Ectodermal cell (in vitro differentiated cells): ENCODE results near the gene HDAC3. TPM values are rescaled to one million over a fixed set of nuclear protein-coding genes. Genes with fewer than 3 reads are reported as not detected.

ENCODE experiments used
- H3K27ac ChIP-seq: 2 replicates; pipeline ENCODE4 v1.7.0; 2013; ENCODE audit warnings: mild to moderate bottlenecking, low read depth, low read length; ENCODE audit not compliant: insufficient read depth, poor library complexity, severe bottlenecking
- H3K27me3 ChIP-seq: 2 replicates; pipeline ENCODE4 v1.7.0; 2013; ENCODE audit warnings: mild to moderate bottlenecking, low read length; ENCODE audit not compliant: insufficient read depth, control insufficient read depth, poor library complexity, severe bottlenecking
- H3K36me3 ChIP-seq: one replicate; pipeline ENCODE4 v1.7.0; 2013; ENCODE audit warnings: low read length; ENCODE audit not compliant: control insufficient read depth, insufficient read depth
- H3K4me1 ChIP-seq: one replicate; pipeline ENCODE4 v1.7.0; 2013; ENCODE audit warnings: low read length; ENCODE audit not compliant: control insufficient read depth, insufficient read depth
- H3K4me3 ChIP-seq: 2 replicates; pipeline ENCODE4 v1.7.0; 2013; ENCODE audit warnings: low read depth, low read length, control low read depth; ENCODE audit not compliant: insufficient read depth
- H3K9me3 ChIP-seq: 2 replicates; pipeline ENCODE4 v1.7.0; 2013; ENCODE audit warnings: mild to moderate bottlenecking, low read length, moderate library complexity; ENCODE audit not compliant: control insufficient read depth
- WGBS, 2 experiments: methylation state at CpG; one replicate each; pipeline ENCODE4 v1.1.7; 2013; ENCODE audit warnings: missing lambda C conversion rate in 2 of 2; 5-methylcytosine and 5-hydroxymethylcytosine counted together
- polyA plus RNA-seq, 4 experiments: library from polyadenylated mRNA; stranded (reverse); fragments of 50-300 nt; gene quantifications; one replicate each; pipeline ENCODE4 v1.2.3, GENCODE V29; 2013

Gene HDAC3
- 105 TPM for polyA plus RNA-seq (2013, experiment 1 of 4)
- 98.1 TPM for polyA plus RNA-seq (2013, experiment 2 of 4)
- 84.3 TPM for polyA plus RNA-seq (2013, experiment 3 of 4)
- 85.0 TPM for polyA plus RNA-seq (2013, experiment 4 of 4)

DNA sequence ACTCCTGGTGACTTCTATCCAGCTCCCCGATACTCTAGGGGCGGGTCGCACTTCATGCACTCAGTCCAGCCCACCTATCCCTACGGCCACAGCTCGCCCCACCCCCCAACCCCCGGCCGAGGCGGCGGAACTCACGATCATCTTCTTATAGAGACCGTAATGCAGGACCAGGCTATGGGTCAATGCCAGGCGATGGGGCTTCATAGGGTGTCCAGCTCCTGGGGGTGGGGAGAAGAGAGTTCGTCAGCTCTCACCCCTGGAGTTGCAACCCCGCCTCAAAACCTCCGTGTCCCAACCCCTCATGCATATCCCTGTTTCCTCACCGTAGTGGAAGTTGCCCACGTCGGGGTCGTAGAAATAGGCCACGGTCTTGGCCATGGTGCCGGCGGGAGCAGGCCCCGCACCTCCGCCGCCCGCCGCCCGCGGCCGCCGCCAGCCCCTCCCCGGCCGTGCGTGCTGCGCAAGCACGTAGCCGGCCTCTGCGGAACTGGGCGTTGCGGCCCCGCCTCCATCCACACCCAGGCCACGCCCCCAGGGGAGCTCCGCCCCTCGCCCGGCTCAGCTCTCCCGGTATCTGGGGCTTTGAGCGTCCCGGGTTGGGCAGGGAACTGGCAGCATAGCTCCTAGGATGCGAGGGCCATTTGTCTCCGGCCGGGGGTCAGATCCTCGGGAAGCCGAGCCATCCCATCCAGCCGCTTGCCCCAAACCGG lies at the start of gene HDAC3, which contains the start of gene RELL2:
TSS of gene HDAC3 (minus strand) at position 437 of the 710 bp plus-strand sequence. CDS start at position 378, 59 bp downstream.
TSS of gene RELL2 (plus strand) at position 585 of the 710 bp plus-strand sequence. CDS start 1,229 bp downstream, outside the sequence.
- H3K36me3 ChIP-seq = no peaks in the 10 kb centered on the region
- H3K9me3 ChIP-seq = no peaks in the 10 kb centered on the region
- peak within 1 kb of the TSS; percentile 74 for H3K4me3 ChIP-seq
- 0% methylated on average over 55 of the region's 55 CpGs for WGBS, 2 experiments
- no peak within 1 kb of the TSS for H3K27ac ChIP-seq
- H3K27me3 ChIP-seq = peaks cover 21% of the 10 kb centered on the region
- H3K4me1 ChIP-seq = peaks cover 4% of the 10 kb centered on the region

DNA sequence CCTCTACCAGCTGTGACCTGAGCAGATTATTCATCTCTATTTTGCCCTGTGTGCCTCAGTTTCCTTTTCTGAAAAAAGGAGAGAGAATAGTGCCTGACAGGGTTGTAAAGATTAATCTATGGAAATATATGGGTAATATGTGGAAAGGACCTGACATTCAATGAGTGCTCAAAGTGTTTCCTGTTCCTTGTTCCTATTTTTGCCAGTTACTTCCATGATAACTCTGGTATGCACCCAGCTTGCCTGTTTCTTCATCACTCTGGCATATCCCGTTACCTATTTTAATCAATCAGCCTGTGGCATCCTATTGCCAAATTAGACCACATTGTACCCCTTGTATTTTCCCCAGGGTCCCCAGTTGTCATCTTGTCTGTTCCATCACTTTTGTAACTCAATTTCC lies 48.9 kb upstream of the HDAC3 start:
- 95% methylated on average over 1 of the region's 1 CpG for WGBS, 2 experiments
- H3K36me3 ChIP-seq = no peaks in the 10 kb centered on the region
- no peak overlapping the region for H3K27ac ChIP-seq
- peaks cover 33% of the 10 kb centered on the region for H3K4me1 ChIP-seq
- no peak overlapping the region for H3K4me3 ChIP-seq
- no peaks in the 10 kb centered on the region for H3K9me3 ChIP-seq
- peaks cover 3% of the 10 kb centered on the region for H3K27me3 ChIP-seq

DNA sequence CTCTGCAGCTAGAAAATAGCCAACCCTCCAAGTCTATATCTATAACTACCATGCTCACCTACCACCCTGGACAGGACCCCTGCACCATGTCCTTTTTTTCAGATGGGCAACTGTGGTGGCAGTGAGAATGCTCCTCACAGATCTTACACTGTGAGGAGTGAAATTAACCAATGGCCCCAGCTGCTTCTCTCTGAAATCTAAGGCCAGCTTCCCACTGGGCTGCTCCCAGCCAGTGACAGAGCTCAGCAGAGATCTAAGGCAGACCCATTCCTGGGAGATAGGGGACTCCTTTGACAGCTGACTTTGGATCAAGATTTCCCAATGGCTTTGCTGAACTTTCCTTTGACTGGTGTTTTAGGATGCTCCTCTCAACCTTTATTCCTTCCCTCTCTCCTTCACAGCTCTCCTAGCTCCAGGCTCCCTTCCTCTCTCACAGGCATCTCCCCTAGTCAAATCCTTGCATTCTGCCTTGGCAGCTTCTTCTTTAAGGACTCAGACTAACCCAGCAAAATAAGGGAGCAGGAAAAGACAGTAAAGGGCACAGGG lies 47.0 kb upstream of the HDAC3 start:
- Histone ChIP-seq H3K9me3 (no peaks in the 10 kb centered on the region), H3K27me3 (no peaks in the 10 kb centered on the region), H3K27ac (no peak overlapping the region), H3K4me3 (no peak overlapping the region), H3K36me3 (no peaks in the 10 kb centered on the region), H3K4me1 (peaks cover 33% of the 10 kb centered on the region)

DNA sequence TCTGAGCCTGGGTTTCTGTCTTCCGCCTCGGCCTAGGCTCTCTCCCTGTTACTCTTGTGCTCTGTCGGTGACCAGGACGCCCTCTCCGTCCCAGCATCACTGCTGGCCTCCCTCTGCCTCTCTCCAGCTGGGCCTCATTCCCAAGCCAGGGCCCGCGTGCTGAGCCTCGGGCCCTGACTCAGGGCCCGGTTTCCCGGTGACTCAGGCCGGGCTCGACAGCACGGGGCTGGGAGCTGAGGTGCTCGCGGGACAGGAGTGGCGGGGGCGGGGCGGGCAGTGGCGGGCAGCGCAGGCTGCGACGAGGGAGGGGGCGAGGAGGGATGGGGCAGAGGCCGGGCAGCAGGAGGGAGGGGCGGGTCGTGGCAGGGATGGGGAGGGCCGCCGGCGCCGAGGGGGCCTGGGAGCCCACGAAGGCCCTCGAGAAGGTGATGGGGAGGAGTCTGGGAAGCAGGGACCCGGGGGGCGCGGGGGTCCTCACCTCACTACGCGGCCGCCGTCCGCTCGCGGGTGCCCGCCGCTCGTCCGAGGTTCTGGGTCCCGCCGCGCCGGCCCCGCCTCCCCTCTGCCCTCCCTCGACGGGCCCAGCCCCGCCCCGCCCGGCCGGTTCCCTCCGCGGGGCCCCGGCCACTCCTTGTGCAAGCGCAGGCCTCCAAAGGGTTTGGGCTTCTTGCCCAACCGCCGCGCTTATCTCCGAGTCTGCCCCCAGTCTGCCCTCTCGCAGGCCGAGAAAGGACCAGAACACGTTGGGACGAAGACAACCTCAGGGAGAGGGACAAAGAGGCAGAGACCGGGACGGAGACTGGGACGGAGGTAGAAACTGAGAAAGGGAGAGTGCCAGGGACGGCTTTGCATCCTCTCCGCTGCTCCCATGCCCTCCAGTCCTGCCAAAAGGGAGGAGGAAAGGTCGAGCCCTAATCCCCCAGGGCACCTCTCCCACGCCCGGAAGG lies 45.3 kb upstream of the HDAC3 start, which contains the start of gene ARAP3:
TSS of gene ARAP3 (minus strand) at position 536 of the 947 bp plus-strand sequence. CDS start 1,744 bp downstream, outside the sequence.
- Histone ChIP-seq H3K36me3 (no peaks in the 10 kb centered on the region), H3K27ac (peak within 1 kb of the TSS; percentile 31), H3K27me3 (no peaks in the 10 kb centered on the region), H3K4me3 (peak within 1 kb of the TSS; percentile 41), H3K4me1 (peaks cover 24% of the 10 kb centered on the region), H3K9me3 (no peaks in the 10 kb centered on the region)
- 3 to 4% methylated on average over 77 of the region's 77 CpGs for WGBS, 2 experiments

DNA sequence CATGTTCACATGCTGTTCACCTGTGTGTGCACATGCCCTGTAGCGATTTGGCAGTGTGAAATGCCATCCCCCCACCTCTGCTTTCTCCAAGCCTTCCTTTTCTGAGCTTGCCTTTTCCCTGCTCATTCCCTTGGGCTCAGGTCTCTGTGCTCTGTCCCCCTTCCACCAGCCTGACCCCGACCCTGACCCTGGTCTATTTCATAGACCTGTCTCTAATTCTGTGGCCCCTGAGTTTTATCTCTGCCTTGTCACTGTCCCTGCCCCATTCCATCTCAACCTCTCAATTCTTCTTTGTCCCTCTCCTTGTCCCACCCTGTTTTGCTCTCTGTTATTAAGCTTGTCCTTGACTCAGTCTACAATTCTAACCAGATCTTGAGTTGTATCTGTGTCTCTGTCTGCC lies 44.6 kb upstream of the HDAC3 start:
- Histone ChIP-seq H3K27ac (peak overlapping the region; percentile 31), H3K4me3 (peak overlapping the region; percentile 41), H3K36me3 (no peaks in the 10 kb centered on the region), H3K9me3 (no peaks in the 10 kb centered on the region), H3K27me3 (no peaks in the 10 kb centered on the region), H3K4me1 (peaks cover 24% of the 10 kb centered on the region)
- WGBS, 2 experiments = 20 to 31% methylated on average over 2 of the region's 2 CpGs

DNA sequence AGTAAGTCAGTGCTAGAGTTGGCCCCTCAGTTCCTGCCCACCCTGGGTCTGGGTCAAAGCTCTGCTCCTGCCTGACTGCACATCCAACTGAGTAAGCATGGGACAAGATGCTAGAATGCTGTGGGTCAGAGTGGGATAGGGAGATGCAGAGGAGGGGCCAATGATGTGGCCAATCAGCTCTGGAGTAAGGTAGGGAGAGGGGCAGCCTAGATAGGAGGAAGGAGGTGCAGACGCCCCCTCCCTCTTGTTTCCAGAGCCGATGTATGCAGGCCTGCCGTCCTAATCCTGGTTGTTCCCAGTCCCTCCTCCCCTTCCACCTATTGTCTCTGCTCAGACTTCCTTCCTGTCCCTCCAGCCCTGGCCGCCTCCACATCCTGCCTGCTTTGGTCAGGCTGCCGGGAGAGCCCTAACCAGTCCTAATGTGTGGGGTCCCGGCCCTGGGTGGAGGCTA lies 44.1 kb upstream of the HDAC3 start:
- Histone ChIP-seq H3K27ac (peak overlapping the region; percentile 31), H3K36me3 (no peaks in the 10 kb centered on the region), H3K27me3 (no peaks in the 10 kb centered on the region), H3K9me3 (no peaks in the 10 kb centered on the region), H3K4me1 (peaks cover 24% of the 10 kb centered on the region), H3K4me3 (no peak overlapping the region)
- 8% methylated on average over 6 of the region's 6 CpGs for WGBS, 2 experiments

DNA sequence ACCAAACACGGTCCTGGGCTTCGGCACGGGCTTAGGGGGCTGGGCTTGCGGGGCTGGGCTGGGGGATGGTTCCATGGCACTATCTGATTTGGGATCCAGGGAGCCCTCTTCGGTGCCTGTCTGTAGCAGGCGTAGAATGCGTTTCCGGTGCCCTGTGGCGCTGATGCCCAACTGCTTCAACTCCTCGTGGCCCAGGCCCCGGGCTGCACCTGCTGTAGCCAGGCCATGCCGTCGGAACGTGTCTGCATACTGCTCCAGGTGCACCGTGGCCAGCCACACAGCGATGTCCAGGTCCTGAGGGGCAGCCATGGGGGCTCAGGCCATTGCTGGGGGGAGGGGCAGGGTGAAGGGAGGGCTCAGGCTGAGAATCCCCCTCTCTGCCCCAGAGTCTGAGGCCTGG lies 43.5 kb upstream of the HDAC3 start:
- 93 to 96% methylated on average over 16 of the region's 16 CpGs for WGBS, 2 experiments
- H3K27ac ChIP-seq = no peak overlapping the region

DNA sequence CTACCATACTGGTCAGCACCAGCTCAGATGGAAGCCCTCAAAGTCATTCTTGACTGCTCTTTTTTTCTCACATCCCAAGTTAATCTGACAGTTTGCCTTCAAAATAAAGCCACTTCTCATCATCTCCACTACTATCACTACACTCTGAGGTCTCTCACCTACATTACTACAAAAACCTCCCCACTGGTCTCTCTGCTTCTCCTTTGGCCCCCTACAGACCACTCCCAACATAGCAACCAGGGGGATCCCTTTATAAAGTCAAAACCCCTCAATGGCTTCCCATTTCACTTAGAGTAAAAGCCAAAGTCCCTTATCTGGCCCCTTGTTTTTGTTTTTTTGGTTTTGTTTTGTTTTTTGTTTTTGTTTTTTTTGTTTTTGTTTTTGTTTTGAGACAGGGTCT lies 40.8 kb upstream of the HDAC3 start:
- Histone ChIP-seq H3K4me1 (peaks cover 11% of the 10 kb centered on the region), H3K27ac (no peak overlapping the region), H3K27me3 (no peaks in the 10 kb centered on the region), H3K4me3 (no peak overlapping the region), H3K36me3 (no peaks in the 10 kb centered on the region), H3K9me3 (no peaks in the 10 kb centered on the region)

More for the DNA sequence above, 43.5 kb upstream of the HDAC3 start:
- Histone ChIP-seq H3K4me1 (peaks cover 24% of the 10 kb centered on the region), H3K4me3 (no peak overlapping the region), H3K27me3 (no peaks in the 10 kb centered on the region), H3K9me3 (no peaks in the 10 kb centered on the region), H3K36me3 (no peaks in the 10 kb centered on the region)

DNA sequence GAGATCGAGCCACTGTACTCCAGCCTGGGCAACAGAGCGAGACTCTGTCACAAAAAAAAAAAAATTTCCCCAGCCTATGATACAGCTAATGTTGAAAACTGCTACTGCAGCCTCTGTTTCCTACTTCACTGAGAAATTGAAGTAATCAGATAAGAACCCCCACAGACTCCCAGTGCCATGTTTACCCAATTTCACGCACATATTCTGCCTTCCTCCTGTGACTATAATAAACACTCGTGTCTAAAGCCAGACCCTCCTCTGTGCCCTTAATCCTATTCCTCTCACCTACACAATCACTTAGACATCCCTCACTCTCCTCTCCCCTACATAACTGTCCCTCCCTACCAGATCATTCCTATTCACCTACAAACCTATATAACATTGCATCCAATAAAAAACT lies 39.0 kb upstream of the HDAC3 start:
- no peaks in the 10 kb centered on the region for H3K36me3 ChIP-seq
- WGBS, 2 experiments = 88 to 90% methylated on average over 4 of the region's 4 CpGs

More for the DNA sequence above, 39.0 kb upstream of the HDAC3 start:
- Histone ChIP-seq H3K27ac (no peak overlapping the region), H3K9me3 (no peaks in the 10 kb centered on the region), H3K27me3 (no peaks in the 10 kb centered on the region), H3K4me3 (no peak overlapping the region), H3K4me1 (no peaks in the 10 kb centered on the region)
